Limb (tissue), 2 donors: ENCODE data around the gene ACSF3.

Experiments
- DNase-seq, 2 donors: peaks; one replicate each; pipeline ENCODE4 v3.0.0-alpha.2; 2016; ENCODE audit errors: extremely low spot score in 2 of 2

Gene ACSF3

GRCh38 chr16:89093602-89094251, at the start of gene ACSF3:
Gene ACSF3, plus strand, starts transcription at chr16:89093852. Its CDS starts 6,830 bp downstream, at chr16:89100682.
- DNase-seq = peak; percentile 15 to 78

GRCh38 chr16:89044418-89045180, 49.1 kb upstream of the ACSF3 start:
- DNase-seq = no peak

GRCh38 chr16:89045181-89045815, 48.4 kb upstream of the ACSF3 start:
- no peak for DNase-seq

- no peak for DNase-seq
Observed at GRCh38 chr16:89045881-89046280, 47.8 kb upstream of the ACSF3 start.

GRCh38 chr16:89046491-89046890, 47.2 kb upstream of the ACSF3 start:
- no peak for DNase-seq

GRCh38 chr16:89047331-89048089, 46.1 kb upstream of the ACSF3 start:
- DNase-seq = no peak

- DNase-seq = no peak
Observed at GRCh38 chr16:89048090-89048725, 45.4 kb upstream of the ACSF3 start.

- DNase-seq = no peak
Observed at GRCh38 chr16:89048871-89049422, 44.7 kb upstream of the ACSF3 start.

- DNase-seq = peak; percentile 41 to 78
Observed at GRCh38 chr16:89049484-89050118, 44.1 kb upstream of the ACSF3 start.

- DNase-seq = no peak
Observed at GRCh38 chr16:89050119-89050867, 43.4 kb upstream of the ACSF3 start.

GRCh38 chr16:89050868-89051311, 42.8 kb upstream of the ACSF3 start:
- no peak for DNase-seq

- no peak for DNase-seq
Observed at GRCh38 chr16:89051521-89052166, 42.0 kb upstream of the ACSF3 start.

- no peak for DNase-seq
Observed at GRCh38 chr16:89052191-89052889, 41.3 kb upstream of the ACSF3 start.

GRCh38 chr16:89052890-89053724, 40.5 kb upstream of the ACSF3 start:
- DNase-seq = peak in 1 of 2 donors; percentile 57

GRCh38 chr16:89053725-89054029, 40.0 kb upstream of the ACSF3 start:
- no peak for DNase-seq

GRCh38 chr16:89054261-89054661, 39.4 kb upstream of the ACSF3 start:
- DNase-seq = no peak

GRCh38 chr16:89054714-89055113, 38.9 kb upstream of the ACSF3 start:
- no peak for DNase-seq

- DNase-seq = no peak
Observed at GRCh38 chr16:89055313-89055712, 38.3 kb upstream of the ACSF3 start.
